Panc1 (cell line): Measurements from ENCODE around the gene RMC1.

Experiments used
- CTCF ChIP-seq: fragments of 450-650 bp; IDR thresholded peaks from 2 replicates; pipeline ENCODE4 v1.5.1; 2017; ENCODE audit warnings: mild to moderate bottlenecking
- POLR2AphosphoS5 ChIP-seq: IDR thresholded peaks from 2 replicates; pipeline ENCODE4 v1.6.1; 2012; ENCODE audit warnings: mild to moderate bottlenecking, low read depth, low read length, moderate library complexity
- REST ChIP-seq, 2 experiments: IDR thresholded peaks; 2 replicates each; pipeline ENCODE4 v1.6.1; 2011 to 2012; ENCODE audit warnings: low read depth in 2 of 2, control low read depth in 1 of 2, low read length in 1 of 2, mild to moderate bottlenecking in 1 of 2, moderate library complexity in 1 of 2; ENCODE audit not compliant: insufficient read depth in 1 of 2
- SIN3A ChIP-seq: IDR thresholded peaks from 2 replicates; pipeline ENCODE4 v1.6.1; 2012; ENCODE audit warnings: low read depth, mild to moderate bottlenecking, low read length, moderate library complexity, borderline replicate concordance; ENCODE audit not compliant: insufficient read depth

GRCh38 chr18:23498877-23499276 is 4.4 kb upstream of the RMC1 start:
- TF ChIP-seq POLR2AphosphoS5 (no peak), CTCF (peak; percentile 97), SIN3A (no peak), REST (IDR thresholded peaks at IDR 0.05; ENCODE audit: insufficient read depth in 1 of 2, low read depth in 2 of 2, low read length in 1 of 2) (no peak)
